Left kidney (tissue), 1 donor: ENCODE measurements around the gene MAP2K3. TPM values are rescaled to one million over a fixed set of nuclear protein-coding genes. Genes with fewer than 3 reads are reported as not detected.

ENCODE experiments used
- polyA plus RNA-seq: library from polyadenylated mRNA; unstranded; fragments of 120-200 nt; gene quantifications from one replicate; pipeline ENCODE4 v1.2.1, GENCODE V29; 2013; ENCODE audit not compliant: insufficient read length

MAP2K3 gene
- polyA plus RNA-seq, 1 donor: 20.5 TPM

Other genes starting within 250 kb of the MAP2K3 start
- 246 TPM for gene USP22, start 241.7 kb upstream of the MAP2K3 start, polyA plus RNA-seq
- 40.5 TPM for gene DHRS7B, start 157.7 kb upstream of the MAP2K3 start, polyA plus RNA-seq
- 18.4 TPM for gene TMEM11, start 70.5 kb upstream of the MAP2K3 start, polyA plus RNA-seq
- 11.2 TPM for gene NATD1, start 31.3 kb upstream of the MAP2K3 start, polyA plus RNA-seq
- gene KCNJ12, start 91.6 kb downstream of the MAP2K3 start, polyA plus RNA-seq: 4.5 TPM